ENCODE results near the gene SAMD4A.

Gene SAMD4A

DNA sequence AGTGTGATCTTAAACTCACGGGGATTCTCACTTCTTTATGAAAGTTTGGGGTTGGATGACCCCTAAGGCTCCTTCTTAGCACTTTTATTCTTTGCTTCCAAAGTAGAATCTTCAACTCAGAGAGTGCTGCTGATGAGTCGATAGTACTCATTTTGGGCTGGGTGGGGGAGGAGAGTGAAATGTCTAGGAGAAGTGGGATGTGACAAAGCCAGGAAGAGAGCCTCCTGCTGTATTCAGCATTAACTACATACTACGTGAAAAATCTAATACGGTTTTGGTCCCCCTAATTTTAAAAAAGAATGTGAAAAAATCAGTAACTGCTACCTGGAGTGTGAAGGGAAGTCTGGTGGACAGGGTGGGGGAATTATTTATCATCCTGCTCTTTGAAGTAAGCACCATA, 148.3 kb downstream of the SAMD4A start:
- no peaks in the 10 kb centered on the region for H3K9me3 ChIP-seq (ENCODE audit: insufficient read depth, low read length)
- no peak overlapping the region for H3K27ac ChIP-seq (ENCODE audit: low read depth, low read length)
- H3K79me2 ChIP-seq (ENCODE audit: insufficient read depth, low read length), result no peaks in the 10 kb centered on the region
- H3K4me3 ChIP-seq (ENCODE audit: insufficient read depth, low read length, poor library complexity, severe bottlenecking), result no peak overlapping the region
- H3K36me3 ChIP-seq (ENCODE audit: low read length), result no peaks in the 10 kb centered on the region
- no peaks in the 10 kb centered on the region for H4K20me1 ChIP-seq (ENCODE audit: low read depth, low read length)
- H3K27me3 ChIP-seq (ENCODE audit: low read length), result no peaks in the 10 kb centered on the region
- no peaks in the 10 kb centered on the region for H3F3A ChIP-seq (ENCODE audit: insufficient read depth)
- no peak overlapping the region for H3K4me2 ChIP-seq (ENCODE audit: low read depth, low read length, poor library complexity, severe bottlenecking)
- H3K9ac ChIP-seq (ENCODE audit: low read length), result no peak overlapping the region
- no peak for TF ChIP-seq EZH2phosphoT487 (conservative IDR thresholded peaks at IDR 0.05; ENCODE audit: low read length)
- TF ChIP-seq, protein P1, sequence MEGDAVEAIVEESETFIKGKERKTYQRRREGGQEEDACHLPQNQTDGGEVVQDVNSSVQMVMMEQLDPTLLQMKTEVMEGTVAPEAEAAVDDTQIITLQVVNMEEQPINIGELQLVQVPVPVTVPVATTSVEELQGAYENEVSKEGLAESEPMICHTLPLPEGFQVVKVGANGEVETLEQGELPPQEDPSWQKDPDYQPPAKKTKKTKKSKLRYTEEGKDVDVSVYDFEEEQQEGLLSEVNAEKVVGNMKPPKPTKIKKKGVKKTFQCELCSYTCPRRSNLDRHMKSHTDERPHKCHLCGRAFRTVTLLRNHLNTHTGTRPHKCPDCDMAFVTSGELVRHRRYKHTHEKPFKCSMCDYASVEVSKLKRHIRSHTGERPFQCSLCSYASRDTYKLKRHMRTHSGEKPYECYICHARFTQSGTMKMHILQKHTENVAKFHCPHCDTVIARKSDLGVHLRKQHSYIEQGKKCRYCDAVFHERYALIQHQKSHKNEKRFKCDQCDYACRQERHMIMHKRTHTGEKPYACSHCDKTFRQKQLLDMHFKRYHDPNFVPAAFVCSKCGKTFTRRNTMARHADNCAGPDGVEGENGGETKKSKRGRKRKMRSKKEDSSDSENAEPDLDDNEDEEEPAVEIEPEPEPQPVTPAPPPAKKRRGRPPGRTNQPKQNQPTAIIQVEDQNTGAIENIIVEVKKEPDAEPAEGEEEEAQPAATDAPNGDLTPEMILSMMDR (IDR thresholded peaks at IDR 0.05; ENCODE audit: insufficient read depth, low read length, poor library complexity, severe bottlenecking), result no peak
- H3K9me2 ChIP-seq (replicated peaks; ENCODE audit: insufficient read depth, low read length), result no peaks in the 10 kb centered on the region
- no peak overlapping the region for H2AFZ ChIP-seq (ENCODE audit: low read depth, low read length, severe bottlenecking)

DNA sequence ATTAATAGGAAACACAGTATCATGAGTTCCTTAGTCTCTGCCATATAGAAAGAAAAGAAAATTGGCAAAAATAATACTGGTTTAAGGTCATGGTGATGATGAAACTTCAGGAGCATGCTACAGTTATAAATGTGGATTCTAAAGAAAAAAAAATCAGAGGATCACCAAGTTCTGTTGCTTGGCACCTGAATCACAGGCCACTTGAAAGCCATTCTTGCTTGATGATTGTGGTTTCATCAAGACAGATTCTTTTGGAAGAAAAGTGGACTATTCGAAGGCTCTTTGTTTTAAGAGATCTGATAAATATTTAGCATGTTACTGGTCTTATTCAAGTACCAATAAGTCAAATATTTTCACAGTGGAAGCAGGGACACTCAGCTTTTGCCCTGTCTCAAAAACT, 148.9 kb downstream of the SAMD4A start:
- Histone ChIP-seq H3F3A (ENCODE audit: insufficient read depth) (no peaks in the 10 kb centered on the region), H3K27ac (ENCODE audit: low read depth, low read length) (no peak overlapping the region), H3K9me3 (ENCODE audit: insufficient read depth, low read length) (no peaks in the 10 kb centered on the region), H3K36me3 (ENCODE audit: low read length) (no peaks in the 10 kb centered on the region), H3K9me2 (replicated peaks; ENCODE audit: insufficient read depth, low read length) (no peaks in the 10 kb centered on the region), H2AFZ (ENCODE audit: low read depth, low read length, severe bottlenecking) (no peak overlapping the region), H3K27me3 (ENCODE audit: low read length) (no peaks in the 10 kb centered on the region), H3K4me2 (ENCODE audit: low read depth, low read length, poor library complexity, severe bottlenecking) (no peak overlapping the region), H3K4me3 (ENCODE audit: insufficient read depth, low read length, poor library complexity, severe bottlenecking) (no peak overlapping the region), H4K20me1 (ENCODE audit: low read depth, low read length) (no peaks in the 10 kb centered on the region), H3K79me2 (ENCODE audit: insufficient read depth, low read length) (no peaks in the 10 kb centered on the region), H3K9ac (ENCODE audit: low read length) (no peak overlapping the region)
- TF ChIP-seq, protein P1 (IDR thresholded peaks at IDR 0.05; ENCODE audit: insufficient read depth, low read length, poor library complexity, severe bottlenecking), result no peak
- TF ChIP-seq EZH2phosphoT487 (conservative IDR thresholded peaks at IDR 0.05; ENCODE audit: low read length), result no peak

DNA sequence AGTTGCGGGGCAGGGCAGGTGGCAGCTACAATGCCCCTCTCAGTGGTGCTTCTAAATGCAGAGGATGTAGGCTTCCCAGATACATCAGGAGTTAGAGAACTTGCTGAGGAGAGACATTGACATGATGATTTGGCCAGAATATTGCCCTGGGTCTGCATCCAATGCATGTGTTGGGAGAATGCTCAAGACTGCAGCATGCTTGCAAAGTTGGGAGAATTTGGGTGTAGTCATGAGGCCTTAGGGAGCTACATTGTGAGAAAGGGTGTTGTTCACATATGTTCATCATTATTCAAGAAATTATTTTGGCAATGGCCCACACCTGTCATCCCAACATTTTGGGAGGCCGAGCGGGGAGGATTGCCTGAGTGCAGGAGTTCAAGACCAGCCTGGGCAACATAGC, 149.9 kb downstream of the SAMD4A start:
- Histone ChIP-seq H3K27ac (ENCODE audit: low read depth, low read length) (no peak overlapping the region), H4K20me1 (ENCODE audit: low read depth, low read length) (no peaks in the 10 kb centered on the region), H3K27me3 (ENCODE audit: low read length) (no peaks in the 10 kb centered on the region), H3K36me3 (ENCODE audit: low read length) (no peaks in the 10 kb centered on the region), H3K4me2 (ENCODE audit: low read depth, low read length, poor library complexity, severe bottlenecking) (no peak overlapping the region), H3K4me3 (ENCODE audit: insufficient read depth, low read length, poor library complexity, severe bottlenecking) (no peak overlapping the region), H3K9me3 (ENCODE audit: insufficient read depth, low read length) (no peaks in the 10 kb centered on the region), H2AFZ (ENCODE audit: low read depth, low read length, severe bottlenecking) (no peak overlapping the region), H3K79me2 (ENCODE audit: insufficient read depth, low read length) (no peaks in the 10 kb centered on the region), H3F3A (ENCODE audit: insufficient read depth) (no peaks in the 10 kb centered on the region), H3K9ac (ENCODE audit: low read length) (no peak overlapping the region), H3K9me2 (replicated peaks; ENCODE audit: insufficient read depth, low read length) (no peaks in the 10 kb centered on the region)
- no peak for TF ChIP-seq EZH2phosphoT487 (conservative IDR thresholded peaks at IDR 0.05; ENCODE audit: low read length)
- TF ChIP-seq, protein P1 (IDR thresholded peaks at IDR 0.05; ENCODE audit: insufficient read depth, low read length, poor library complexity, severe bottlenecking), result no peak

Measured in SU-DHL-6 (cell line).